Peyer's patch (tissue), 4 donors: ENCODE results near the gene MYLK.

Source experiments
- CTCF ChIP-seq, 6 experiments: fragments of 450-650 bp in 4 of 6; fragments of 200-600 bp in 2 of 6; sonication (generic) in 1 of 6; IDR thresholded peaks; one replicate each; pipeline ENCODE4 v1.5.1; 2017 to 2019; ENCODE audit warnings: antibody characterized with exemption in 6 of 6, mild to moderate bottlenecking in 3 of 6, moderate library complexity in 1 of 6
- POLR2A ChIP-seq, 2 donors: fragments of 450-650 bp; IDR thresholded peaks; one replicate each; pipeline ENCODE4 v1.5.1; 2017; ENCODE audit warnings: antibody characterized with exemption in 2 of 2, mild to moderate bottlenecking in 2 of 2, moderate library complexity in 2 of 2

DNA sequence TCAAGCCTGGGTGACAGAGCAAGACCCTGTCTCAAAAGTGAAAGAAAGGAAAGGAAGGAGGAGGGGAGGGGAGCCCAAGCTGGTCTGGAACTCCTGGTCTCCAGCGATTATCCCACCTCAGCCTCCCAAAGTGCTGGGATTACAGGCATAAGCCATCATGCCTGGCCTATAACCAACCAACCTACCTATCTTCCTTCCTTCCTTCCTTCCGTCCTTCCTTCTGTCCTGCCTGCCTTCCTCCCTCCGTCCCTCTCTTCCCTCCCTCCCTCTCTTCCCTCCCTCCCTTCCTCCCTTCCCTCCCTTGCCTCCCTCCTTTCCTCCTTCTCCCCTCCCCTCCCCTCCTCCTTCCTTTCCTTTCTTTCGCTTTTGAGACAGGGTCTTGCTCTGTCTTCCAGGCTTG lies 242.6 kb downstream of the MYLK start:
- no peak for TF ChIP-seq CTCF (IDR thresholded peaks at IDR 0.05)
- TF ChIP-seq POLR2A (IDR thresholded peaks at IDR 0.05): no peak
